ENCODE measurements around the gene NAP1L5.

NAP1L5 gene

DNA sequence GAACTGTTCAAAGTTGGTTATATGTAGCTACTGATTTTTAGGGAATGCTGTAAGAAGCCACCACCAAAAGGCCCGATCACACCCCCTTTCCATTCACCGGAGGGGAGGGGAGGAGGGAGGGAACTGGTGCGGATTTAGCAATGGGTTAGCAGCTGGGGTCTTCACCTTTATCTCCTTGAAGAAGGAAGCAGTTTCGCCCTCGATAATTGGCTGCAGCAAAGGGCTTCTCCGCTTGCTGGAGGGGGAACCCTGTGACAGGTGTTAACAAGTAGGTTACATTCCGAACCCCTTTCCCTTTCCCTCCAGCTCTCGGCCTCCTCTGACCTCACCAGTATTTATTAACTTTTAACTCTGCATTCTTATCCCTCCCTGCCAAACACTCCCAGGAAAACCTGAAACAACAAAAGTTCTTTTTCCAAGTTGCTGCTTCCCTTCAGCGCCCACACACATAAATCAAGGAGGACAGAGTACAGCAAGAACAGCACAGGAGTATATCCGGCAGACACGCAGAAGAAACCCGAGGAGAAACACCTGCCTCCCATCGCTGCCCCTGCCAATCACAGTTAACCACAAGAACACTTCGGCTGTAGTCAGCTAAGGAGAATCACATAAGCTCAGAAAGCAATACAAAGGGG is 39.8 kb upstream of the NAP1L5 start:
- Histone ChIP-seq H3K4me1 (ENCODE audit: insufficient read depth, poor library complexity, severe bottlenecking) (no peaks in the 10 kb centered on the region), H3K4me3 (ENCODE audit: severe bottlenecking) (no peak overlapping the region), H3K27me3 (ENCODE audit: insufficient read depth, poor library complexity, severe bottlenecking) (no peaks in the 10 kb centered on the region), H3K9me3 (ENCODE audit: severe bottlenecking) (no peaks in the 10 kb centered on the region), H3K36me3 (ENCODE audit: low read depth) (no peaks in the 10 kb centered on the region), H3K27ac (ENCODE audit: poor library complexity, severe bottlenecking) (no peak overlapping the region)
- ATAC-seq (ENCODE audit: low read depth) (peak; percentile 50), DNase-seq (ENCODE audit: low spot score) (no peak)
- TF ChIP-seq, protein P1, sequence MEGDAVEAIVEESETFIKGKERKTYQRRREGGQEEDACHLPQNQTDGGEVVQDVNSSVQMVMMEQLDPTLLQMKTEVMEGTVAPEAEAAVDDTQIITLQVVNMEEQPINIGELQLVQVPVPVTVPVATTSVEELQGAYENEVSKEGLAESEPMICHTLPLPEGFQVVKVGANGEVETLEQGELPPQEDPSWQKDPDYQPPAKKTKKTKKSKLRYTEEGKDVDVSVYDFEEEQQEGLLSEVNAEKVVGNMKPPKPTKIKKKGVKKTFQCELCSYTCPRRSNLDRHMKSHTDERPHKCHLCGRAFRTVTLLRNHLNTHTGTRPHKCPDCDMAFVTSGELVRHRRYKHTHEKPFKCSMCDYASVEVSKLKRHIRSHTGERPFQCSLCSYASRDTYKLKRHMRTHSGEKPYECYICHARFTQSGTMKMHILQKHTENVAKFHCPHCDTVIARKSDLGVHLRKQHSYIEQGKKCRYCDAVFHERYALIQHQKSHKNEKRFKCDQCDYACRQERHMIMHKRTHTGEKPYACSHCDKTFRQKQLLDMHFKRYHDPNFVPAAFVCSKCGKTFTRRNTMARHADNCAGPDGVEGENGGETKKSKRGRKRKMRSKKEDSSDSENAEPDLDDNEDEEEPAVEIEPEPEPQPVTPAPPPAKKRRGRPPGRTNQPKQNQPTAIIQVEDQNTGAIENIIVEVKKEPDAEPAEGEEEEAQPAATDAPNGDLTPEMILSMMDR (IDR thresholded peaks at IDR 0.05; ENCODE audit: poor library complexity, severe bottlenecking) = no peak

DNA sequence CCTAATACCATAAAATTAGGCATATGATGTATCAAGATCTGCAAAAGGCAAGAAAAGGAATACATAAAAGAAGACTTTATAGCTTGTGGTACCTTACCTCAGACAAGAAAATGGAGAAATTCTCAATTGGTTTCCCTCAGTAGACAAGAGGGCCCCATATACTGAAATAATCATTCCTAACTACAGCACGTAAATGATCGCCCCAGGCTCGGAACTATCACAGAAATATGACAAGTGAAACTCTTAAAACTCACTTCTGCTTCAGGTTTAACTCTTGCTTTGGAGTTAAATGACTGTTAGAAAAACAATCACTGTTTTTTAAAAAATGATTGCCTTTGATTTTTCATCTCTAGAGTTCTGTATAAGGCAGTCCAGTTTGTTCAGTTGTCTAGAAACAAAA is 38.6 kb upstream of the NAP1L5 start:
- H3K9me3 ChIP-seq (ENCODE audit: severe bottlenecking) = no peaks in the 10 kb centered on the region
- H3K27ac ChIP-seq (ENCODE audit: poor library complexity, severe bottlenecking) = no peak overlapping the region
- ATAC-seq (ENCODE audit: low read depth) = no peak
- DNase-seq (ENCODE audit: low spot score) = no peak
- no peaks in the 10 kb centered on the region for H3K36me3 ChIP-seq (ENCODE audit: low read depth)
- H3K4me3 ChIP-seq (ENCODE audit: severe bottlenecking) = no peak overlapping the region
- no peaks in the 10 kb centered on the region for H3K4me1 ChIP-seq (ENCODE audit: insufficient read depth, poor library complexity, severe bottlenecking)
- TF ChIP-seq, protein P1 (IDR thresholded peaks at IDR 0.05; ENCODE audit: poor library complexity, severe bottlenecking) = no peak
- no peaks in the 10 kb centered on the region for H3K27me3 ChIP-seq (ENCODE audit: insufficient read depth, poor library complexity, severe bottlenecking)

- no peaks in the 10 kb centered on the region for H3K36me3 ChIP-seq (ENCODE audit: low read depth)
- DNase-seq (ENCODE audit: low spot score) (no peak), ATAC-seq (ENCODE audit: low read depth) (no peak)
- no peak overlapping the region for H3K4me3 ChIP-seq (ENCODE audit: severe bottlenecking)
- no peaks in the 10 kb centered on the region for H3K9me3 ChIP-seq (ENCODE audit: severe bottlenecking)
- TF ChIP-seq, protein P1 (IDR thresholded peaks at IDR 0.05; ENCODE audit: poor library complexity, severe bottlenecking) = no peak
- no peaks in the 10 kb centered on the region for H3K4me1 ChIP-seq (ENCODE audit: insufficient read depth, poor library complexity, severe bottlenecking)
- no peaks in the 10 kb centered on the region for H3K27me3 ChIP-seq (ENCODE audit: insufficient read depth, poor library complexity, severe bottlenecking)
- no peak overlapping the region for H3K27ac ChIP-seq (ENCODE audit: poor library complexity, severe bottlenecking)
These were observed 37.9 kb upstream of the NAP1L5 start for GRCh38 chr4:88735564-88735963.

DNA sequence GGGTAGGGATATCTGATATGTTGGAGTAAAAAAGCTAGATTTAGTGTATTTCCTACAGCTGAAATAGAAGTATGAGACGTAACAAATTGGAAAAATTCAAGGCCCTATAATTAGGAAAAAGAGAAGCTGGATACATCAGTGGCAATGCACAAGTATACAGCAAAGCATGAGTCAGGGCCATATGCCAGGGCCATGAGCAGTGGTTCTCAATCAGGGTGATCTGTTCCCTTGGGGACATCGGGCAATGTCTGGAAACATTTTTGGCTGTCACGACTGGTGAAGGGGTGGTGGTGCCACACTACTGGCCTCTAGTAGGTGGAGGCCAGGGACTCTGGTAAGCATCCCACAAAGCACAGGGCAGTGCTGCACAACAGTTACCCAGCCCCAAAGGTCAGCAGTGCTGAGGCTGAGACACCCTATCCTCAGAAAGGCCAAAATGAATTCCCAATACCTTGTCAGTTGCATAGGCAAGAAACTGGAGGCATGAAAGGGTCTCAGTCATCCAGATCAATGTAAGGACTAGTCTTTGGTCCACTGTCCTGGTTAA is 36.8 kb upstream of the NAP1L5 start:
- no peaks in the 10 kb centered on the region for H3K4me1 ChIP-seq (ENCODE audit: insufficient read depth, poor library complexity, severe bottlenecking)
- H3K9me3 ChIP-seq (ENCODE audit: severe bottlenecking) = no peaks in the 10 kb centered on the region
- no peak overlapping the region for H3K4me3 ChIP-seq (ENCODE audit: severe bottlenecking)
- no peaks in the 10 kb centered on the region for H3K27me3 ChIP-seq (ENCODE audit: insufficient read depth, poor library complexity, severe bottlenecking)
- no peaks in the 10 kb centered on the region for H3K36me3 ChIP-seq (ENCODE audit: low read depth)
- H3K27ac ChIP-seq (ENCODE audit: poor library complexity, severe bottlenecking) = no peak overlapping the region
- DNase-seq (ENCODE audit: low spot score) (no peak), ATAC-seq (ENCODE audit: low read depth) (peak; percentile 16; the same call in 2 of the 3 replicates)
- TF ChIP-seq, protein P1 (IDR thresholded peaks at IDR 0.05; ENCODE audit: poor library complexity, severe bottlenecking) = no peak

GRCh38 chr4:88732714-88733368 is 35.2 kb upstream of the NAP1L5 start:
- TF ChIP-seq, protein P1 (IDR thresholded peaks at IDR 0.05; ENCODE audit: poor library complexity, severe bottlenecking) = no peak
- Histone ChIP-seq H3K4me3 (ENCODE audit: severe bottlenecking) (no peak overlapping the region), H3K9me3 (ENCODE audit: severe bottlenecking) (no peaks in the 10 kb centered on the region), H3K36me3 (ENCODE audit: low read depth) (peaks cover 4% of the 10 kb centered on the region), H3K27ac (ENCODE audit: poor library complexity, severe bottlenecking) (no peak overlapping the region), H3K27me3 (ENCODE audit: insufficient read depth, poor library complexity, severe bottlenecking) (no peaks in the 10 kb centered on the region), H3K4me1 (ENCODE audit: insufficient read depth, poor library complexity, severe bottlenecking) (no peaks in the 10 kb centered on the region)
- ATAC-seq (ENCODE audit: low read depth) = no peak
- DNase-seq (ENCODE audit: low spot score) = no peak
